Lower leg skin (tissue), 3 donors: Measurements from ENCODE around the gene LRTM1.

Source experiments
- POLR2A ChIP-seq, 2 donors: fragments of 450-650 bp; IDR thresholded peaks; one replicate each; pipeline ENCODE4 v1.6.1; 2016 to 2017; ENCODE audit warnings: antibody characterized with exemption in 2 of 2, mild to moderate bottlenecking in 1 of 2, moderate library complexity in 1 of 2
- TF ChIP-seq, protein P1 (sequence below), 3 donors: fragments of 450-650 bp; IDR thresholded peaks; one replicate each; pipeline ENCODE4 v1.5.1; 2016; ENCODE audit warnings: antibody characterized with exemption in 3 of 3, mild to moderate bottlenecking in 3 of 3, moderate library complexity in 2 of 3

DNA sequence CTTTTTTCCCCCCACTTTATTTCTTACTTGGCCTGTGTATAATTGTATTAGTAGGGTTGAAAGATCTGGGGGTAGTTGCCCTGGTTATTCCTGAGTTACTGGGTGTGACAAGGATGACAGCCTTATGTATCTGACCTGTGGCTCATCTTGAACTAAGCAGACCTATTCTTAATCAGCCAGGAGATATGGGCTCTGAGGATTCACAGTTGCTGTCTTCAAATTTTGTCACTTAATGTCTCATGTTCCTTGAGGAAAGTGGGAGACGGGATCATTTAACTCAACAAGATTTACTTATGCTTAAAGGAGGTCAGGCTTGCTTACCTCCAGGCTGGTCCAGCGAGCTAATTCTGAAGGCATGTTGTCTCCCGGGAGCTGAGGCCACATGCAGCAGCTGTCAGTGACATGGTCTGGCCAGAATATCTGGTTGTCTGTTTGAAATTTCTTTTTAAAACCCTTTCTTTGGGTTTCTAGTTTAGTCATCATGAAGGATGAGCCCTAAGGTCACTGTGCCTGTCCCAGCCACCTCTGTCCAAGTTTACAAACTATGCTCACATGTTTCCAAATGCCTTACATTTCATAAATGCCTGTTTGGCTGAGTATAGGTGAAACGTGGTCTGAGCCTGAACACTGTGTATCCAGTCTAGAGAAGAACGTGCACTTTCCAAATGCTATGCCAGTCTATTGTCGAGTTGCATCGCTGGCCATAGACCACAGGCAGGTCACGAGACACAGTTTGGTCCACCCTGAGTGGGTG lies 26.8 kb downstream of the LRTM1 start:
- TF ChIP-seq, protein P1, sequence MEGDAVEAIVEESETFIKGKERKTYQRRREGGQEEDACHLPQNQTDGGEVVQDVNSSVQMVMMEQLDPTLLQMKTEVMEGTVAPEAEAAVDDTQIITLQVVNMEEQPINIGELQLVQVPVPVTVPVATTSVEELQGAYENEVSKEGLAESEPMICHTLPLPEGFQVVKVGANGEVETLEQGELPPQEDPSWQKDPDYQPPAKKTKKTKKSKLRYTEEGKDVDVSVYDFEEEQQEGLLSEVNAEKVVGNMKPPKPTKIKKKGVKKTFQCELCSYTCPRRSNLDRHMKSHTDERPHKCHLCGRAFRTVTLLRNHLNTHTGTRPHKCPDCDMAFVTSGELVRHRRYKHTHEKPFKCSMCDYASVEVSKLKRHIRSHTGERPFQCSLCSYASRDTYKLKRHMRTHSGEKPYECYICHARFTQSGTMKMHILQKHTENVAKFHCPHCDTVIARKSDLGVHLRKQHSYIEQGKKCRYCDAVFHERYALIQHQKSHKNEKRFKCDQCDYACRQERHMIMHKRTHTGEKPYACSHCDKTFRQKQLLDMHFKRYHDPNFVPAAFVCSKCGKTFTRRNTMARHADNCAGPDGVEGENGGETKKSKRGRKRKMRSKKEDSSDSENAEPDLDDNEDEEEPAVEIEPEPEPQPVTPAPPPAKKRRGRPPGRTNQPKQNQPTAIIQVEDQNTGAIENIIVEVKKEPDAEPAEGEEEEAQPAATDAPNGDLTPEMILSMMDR (IDR thresholded peaks at IDR 0.05), result no peak
- TF ChIP-seq POLR2A (IDR thresholded peaks at IDR 0.05), result no peak
